PC-3 (cell line): Measurements from ENCODE around the gene LMOD3. TPM values are rescaled to one million over a fixed set of nuclear protein-coding genes. Genes with fewer than 3 reads are reported as not detected.

Source experiments
- ATAC-seq: fragments of 200-7000 bp; cut with Tn5 transposase; 2 replicates; pipeline ENCODE4 v1.9.1; 2020; ENCODE audit warnings: mild to moderate bottlenecking, moderate library complexity
- BruUV-seq: library from RNA; stranded (reverse); fragments of 400-500 nt; replicated peaks from 2 replicates; lab custom pipeline; 2021; lab: Mats Ljungman, UMichigan
- CTCF ChIA-PET: fragments of 300-600 bp; sonication (Branson Sonifier 250); formaldehyde crosslinking; loops from one replicate; lab custom pipeline; 2022; ENCODE audit warnings: antibody characterized with exemption; lab: Charles Lee
- POLR2A ChIA-PET: fragments of 300-600 bp; sonication (Branson Sonifier 250); formaldehyde crosslinking; loops from one replicate; lab custom pipeline; 2022; ENCODE audit warnings: antibody characterized with exemption; ENCODE audit not compliant: unreplicated experiment; lab: Charles Lee
- DNase-seq: peaks from one replicate; pipeline ENCODE4 v3.0.0-alpha.2; 2015
- H2AFZ ChIP-seq: fragments of 300-600 bp; sonication (generic); 2 replicates; pipeline ENCODE4 v1.6.0; 2016; ENCODE audit warnings: antibody characterized with exemption, low read length
- H3F3A ChIP-seq: fragments of 300-600 bp; sonication (generic); one replicate; pipeline ENCODE4 v1.6.0; 2017; ENCODE audit warnings: antibody characterized with exemption, low read length, control low read depth, mild to moderate bottlenecking; ENCODE audit not compliant: unreplicated experiment
- H3K27ac ChIP-seq: fragments of 300-600 bp; sonication (generic); 2 replicates; pipeline ENCODE4 v1.5.1; 2016; ENCODE audit warnings: mild to moderate bottlenecking, low read length
- H3K27me3 ChIP-seq: fragments of 300-600 bp; sonication (generic); 2 replicates; pipeline ENCODE4 v1.6.1; 2016; ENCODE audit warnings: low read length, mixed read lengths
- H3K36me3 ChIP-seq: fragments of 300-600 bp; sonication (generic); 2 replicates; pipeline ENCODE4 v1.6.1; 2016; ENCODE audit warnings: low read depth, mixed run types, low read length, mixed read lengths
- H3K4me1 ChIP-seq: fragments of 300-600 bp; sonication (generic); 2 replicates; pipeline ENCODE4 v1.5.1; 2016; ENCODE audit warnings: low read length; ENCODE audit not compliant: insufficient read depth
- H3K4me2 ChIP-seq: fragments of 300-600 bp; sonication (generic); 2 replicates; pipeline ENCODE4 v1.6.0; 2016; ENCODE audit warnings: low read length
- H3K4me3 ChIP-seq: fragments of 300-600 bp; sonication (generic); 2 replicates; pipeline ENCODE4 v1.5.1; 2016; ENCODE audit warnings: mild to moderate bottlenecking, low read length, mixed read lengths
- H3K79me2 ChIP-seq: fragments of 300-600 bp; sonication (generic); 2 replicates; pipeline ENCODE4 v1.6.1; 2017; ENCODE audit warnings: low read length, mixed read lengths
- H3K9ac ChIP-seq: fragments of 300-600 bp; sonication (generic); 2 replicates; pipeline ENCODE4 v1.6.0; 2016; ENCODE audit warnings: mild to moderate bottlenecking, low read length
- H3K9me2 ChIP-seq: fragments of 300-600 bp; sonication (generic); replicated peaks from 2 replicates; pipeline ENCODE4 v1.6.1; 2016; ENCODE audit warnings: mixed run types, low read length, mixed read lengths
- H3K9me3 ChIP-seq: fragments of 300-600 bp; sonication (generic); 2 replicates; pipeline ENCODE4 v1.6.1; 2016; ENCODE audit warnings: low read length, mixed read lengths
- H4K20me1 ChIP-seq: fragments of 300-600 bp; sonication (generic); 2 replicates; pipeline ENCODE4 v1.6.1; 2016; ENCODE audit warnings: low read length, mixed read lengths
- EZH2 ChIP-seq: fragments of 300-600 bp; sonication (generic); IDR thresholded peaks from one replicate; pipeline ENCODE4 v1.6.1; 2017; ENCODE audit warnings: antibody characterized with exemption, mild to moderate bottlenecking, low read length; ENCODE audit not compliant: unreplicated experiment
- EZH2phosphoT487 ChIP-seq: fragments of 300-600 bp; sonication (generic); IDR thresholded peaks from 2 replicates; pipeline ENCODE4 v1.6.1; 2018; ENCODE audit warnings: mild to moderate bottlenecking, antibody characterized with exemption, low read length, borderline replicate concordance
- intact Hi-C: fragments of 100-400 bp; cut with micrococcal nuclease; formaldehyde crosslinking; loops from 2 replicates; pipeline ENCODE4 v1.9.0; 2023
- total RNA-seq: library from RNA; depleted of rRNA; stranded (reverse); fragments of >200 nt; gene quantifications from 2 replicates; pipeline ENCODE4 v1.2.3, GENCODE V29; 2014
- TF ChIP-seq, protein P1 (sequence below): fragments of 300-600 bp; sonication (generic); conservative IDR thresholded peaks from 2 replicates; pipeline ENCODE4 v1.5.1; 2017; ENCODE audit warnings: antibody characterized with exemption, low read depth, mild to moderate bottlenecking, low read length

LMOD3 gene
- total RNA-seq, 1 experiment from 2014 or later = not detected

DNA sequence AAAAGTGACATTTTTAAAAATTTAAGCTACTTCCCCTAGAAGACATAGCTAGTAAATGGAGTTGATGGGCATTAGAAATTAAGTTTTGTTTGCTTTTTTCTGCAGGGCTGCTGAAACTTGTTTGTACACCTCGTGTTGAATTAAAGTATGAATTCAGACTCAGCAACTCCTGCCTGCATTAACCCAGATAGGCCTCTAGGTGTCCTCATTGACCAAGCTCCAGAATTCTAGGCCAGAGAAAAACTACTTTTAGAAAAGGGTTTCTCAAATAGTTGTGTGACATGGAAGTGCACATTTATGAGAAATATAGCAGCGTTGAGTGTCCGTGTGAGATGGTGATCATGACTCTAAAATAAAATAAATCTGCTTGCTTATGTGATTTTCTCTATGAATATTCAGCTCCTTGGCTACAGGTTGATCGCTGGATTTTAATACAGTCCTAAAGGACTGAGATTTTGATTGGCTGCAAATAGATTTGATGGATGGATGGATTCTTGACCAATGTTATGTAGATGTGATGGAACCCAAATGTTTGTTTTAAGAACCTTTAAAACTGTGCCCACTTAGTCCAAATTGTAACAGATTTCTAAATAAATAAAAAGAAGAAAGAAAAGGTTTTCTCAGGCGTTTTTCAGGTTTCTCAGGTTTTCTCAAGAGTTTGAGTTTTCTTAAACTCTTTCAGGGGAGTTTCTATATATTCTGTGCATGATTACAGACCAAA, 39.4 kb upstream of the LMOD3 start:
- Histone ChIP-seq H2AFZ (no peak overlapping the region), H3K4me3 (no peak overlapping the region), H3K9ac (no peak overlapping the region), H3K36me3 (no peaks in the 10 kb centered on the region), H3K4me1 (no peaks in the 10 kb centered on the region), H3K9me2 (no peaks in the 10 kb centered on the region), H3K9me3 (no peaks in the 10 kb centered on the region), H3K27me3 (no peaks in the 10 kb centered on the region), H3K27ac (no peak overlapping the region), H4K20me1 (no peaks in the 10 kb centered on the region), H3K4me2 (no peak overlapping the region; the same call in 1 of the 2 replicates), H3K79me2 (no peaks in the 10 kb centered on the region), H3F3A (no peaks in the 10 kb centered on the region)
- CTCF ChIA-PET = interaction anchor here (0.7 to 2.5 kb wide), 3 partner anchors 41 to 328 kb away, joined by 3 to 11 read pairs (median 4); no protein-coding TSS in a partner anchor
- TF ChIP-seq, protein P1, sequence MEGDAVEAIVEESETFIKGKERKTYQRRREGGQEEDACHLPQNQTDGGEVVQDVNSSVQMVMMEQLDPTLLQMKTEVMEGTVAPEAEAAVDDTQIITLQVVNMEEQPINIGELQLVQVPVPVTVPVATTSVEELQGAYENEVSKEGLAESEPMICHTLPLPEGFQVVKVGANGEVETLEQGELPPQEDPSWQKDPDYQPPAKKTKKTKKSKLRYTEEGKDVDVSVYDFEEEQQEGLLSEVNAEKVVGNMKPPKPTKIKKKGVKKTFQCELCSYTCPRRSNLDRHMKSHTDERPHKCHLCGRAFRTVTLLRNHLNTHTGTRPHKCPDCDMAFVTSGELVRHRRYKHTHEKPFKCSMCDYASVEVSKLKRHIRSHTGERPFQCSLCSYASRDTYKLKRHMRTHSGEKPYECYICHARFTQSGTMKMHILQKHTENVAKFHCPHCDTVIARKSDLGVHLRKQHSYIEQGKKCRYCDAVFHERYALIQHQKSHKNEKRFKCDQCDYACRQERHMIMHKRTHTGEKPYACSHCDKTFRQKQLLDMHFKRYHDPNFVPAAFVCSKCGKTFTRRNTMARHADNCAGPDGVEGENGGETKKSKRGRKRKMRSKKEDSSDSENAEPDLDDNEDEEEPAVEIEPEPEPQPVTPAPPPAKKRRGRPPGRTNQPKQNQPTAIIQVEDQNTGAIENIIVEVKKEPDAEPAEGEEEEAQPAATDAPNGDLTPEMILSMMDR = peak; percentile 80
- TF ChIP-seq EZH2 = no peak
- peak; percentile 52 for DNase-seq
- POLR2A ChIA-PET = interaction anchor here (0.6 kb wide), 1 partner anchor 148 kb away, joined by 3 read pairs; no protein-coding TSS in a partner anchor
- peak; percentile 20; the same call in 1 of the 2 replicates for ATAC-seq
- intact Hi-C loops = loop anchor here (1.0 to 2.0 kb wide), 3 partner anchors 145 to 509 kb away; no protein-coding TSS in a partner anchor
- BruUV-seq = no TSS peak

DNA sequence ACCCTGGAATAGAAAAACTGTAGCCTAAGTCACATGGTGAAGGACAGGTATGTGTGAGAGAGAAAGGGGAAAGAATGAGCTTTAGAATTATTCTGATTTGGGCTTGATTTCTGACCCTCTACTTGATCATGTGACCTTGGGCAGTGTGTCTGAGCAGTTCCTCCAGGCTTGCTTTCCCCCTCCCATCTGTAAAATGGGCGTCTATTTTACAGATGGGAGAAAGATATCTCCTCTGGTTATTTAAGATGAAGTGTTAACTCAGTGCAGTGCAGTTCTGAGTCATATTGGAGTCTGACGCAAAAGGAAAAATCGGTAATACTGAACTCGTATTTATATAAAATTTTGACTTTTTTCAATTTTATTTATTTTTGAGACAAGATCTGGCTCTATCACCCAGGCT, 38.1 kb upstream of the LMOD3 start:
- Histone ChIP-seq H3K79me2 (no peaks in the 10 kb centered on the region), H3K36me3 (no peaks in the 10 kb centered on the region), H3K27ac (no peak overlapping the region), H3K9me3 (no peaks in the 10 kb centered on the region), H3K9ac (no peak overlapping the region), H3K9me2 (no peaks in the 10 kb centered on the region), H3K27me3 (no peaks in the 10 kb centered on the region), H3K4me3 (no peak overlapping the region), H3F3A (no peaks in the 10 kb centered on the region), H4K20me1 (no peaks in the 10 kb centered on the region), H2AFZ (no peak overlapping the region), H3K4me2 (no peak overlapping the region), H3K4me1 (no peaks in the 10 kb centered on the region)
- TF ChIP-seq EZH2phosphoT487 (no peak), EZH2 (no peak)
- TF ChIP-seq, protein P1 = no peak
- no peak for DNase-seq
- ATAC-seq = no peak
- CTCF ChIA-PET = interaction anchor here (0.6 kb wide), 1 partner anchor 157 kb away, joined by 7 read pairs; no protein-coding TSS in a partner anchor
- POLR2A ChIA-PET = interaction anchor here (0.6 kb wide), 1 partner anchor 18 kb away, joined by 8 read pairs; no protein-coding TSS in a partner anchor
- intact Hi-C loops = loop anchor here (2.0 kb wide), 2 partner anchors 264 to 510 kb away; no protein-coding TSS in a partner anchor
- BruUV-seq = no TSS peak

DNA sequence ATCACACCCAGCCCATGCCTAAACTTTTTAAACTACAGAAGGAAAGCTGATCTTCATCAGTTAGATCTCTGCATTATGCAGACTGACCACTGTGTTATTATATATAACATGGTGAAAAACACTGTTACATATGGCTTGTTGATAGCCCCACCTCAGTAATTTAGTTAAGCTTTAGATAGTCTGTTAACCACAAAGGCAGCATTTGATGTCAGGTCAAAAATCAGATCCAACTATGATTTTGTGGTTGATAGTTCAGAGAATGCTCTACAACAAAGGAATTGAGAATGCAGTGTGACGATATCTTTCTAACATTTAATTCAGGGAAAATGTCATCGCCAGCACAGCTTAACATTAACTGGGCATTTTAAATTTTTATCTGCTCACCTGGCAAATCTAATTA, 37.7 kb upstream of the LMOD3 start:
- ATAC-seq (no peak), DNase-seq (no peak)
- H3K27ac ChIP-seq = no peak overlapping the region
- TF ChIP-seq EZH2 = no peak
- TF ChIP-seq, protein P1 = no peak
- TF ChIP-seq EZH2phosphoT487 = no peak
- no peaks in the 10 kb centered on the region for H3K9me3 ChIP-seq
- no TSS peak for BruUV-seq
- no peaks in the 10 kb centered on the region for H3K79me2 ChIP-seq
- H2AFZ ChIP-seq = no peak overlapping the region
- intact Hi-C loops = loop anchor here (2.0 kb wide), 2 partner anchors 265 to 511 kb away; no protein-coding TSS in a partner anchor
- H3K27me3 ChIP-seq = no peaks in the 10 kb centered on the region
- H3K4me2 ChIP-seq = no peak overlapping the region
- H3K4me3 ChIP-seq = no peak overlapping the region
- no peak overlapping the region for H3K9ac ChIP-seq
- POLR2A ChIA-PET = interaction anchor here (0.6 kb wide), 1 partner anchor 19 kb away, joined by 8 read pairs; no protein-coding TSS in a partner anchor
- H4K20me1 ChIP-seq = no peaks in the 10 kb centered on the region
- no peaks in the 10 kb centered on the region for H3F3A ChIP-seq
- no peaks in the 10 kb centered on the region for H3K4me1 ChIP-seq
- H3K36me3 ChIP-seq = no peaks in the 10 kb centered on the region
- CTCF ChIA-PET = no interaction called here
- H3K9me2 ChIP-seq = no peaks in the 10 kb centered on the region
